ENCODE data around the gene FLT3. TPM values are rescaled to one million over a fixed set of nuclear protein-coding genes. Genes with fewer than 3 reads are reported as not detected.

Gene FLT3
- total RNA-seq, 2 donors from 2014 or later = 0.12 to 0.26 TPM

GRCh38 chr13:27968316-27969081 is 131.9 kb downstream of the FLT3 start:
- Histone ChIP-seq H3K36me3 (no peaks in the 10 kb centered on the region), H3K4me3 (no peak overlapping the region), H3K27me3 (peaks cover 22 to 49% of the 10 kb centered on the region in 2 donors), H3K4me1 (peaks cover 0 to 37% of the 10 kb centered on the region in 2 donors), H3K27ac (no peak overlapping the region), H3K9me3 (no peaks in the 10 kb centered on the region)
- no peak for TF ChIP-seq CTCF (IDR thresholded peaks at IDR 0.05)
- DNase-seq (ENCODE audit: low spot score) = no peak

- Histone ChIP-seq H3K27ac (no peak overlapping the region), H3K9me3 (no peaks in the 10 kb centered on the region), H3K36me3 (no peaks in the 10 kb centered on the region), H3K4me1 (peaks cover 0 to 37% of the 10 kb centered on the region in 2 donors), H3K4me3 (no peak overlapping the region), H3K27me3 (peaks cover 22 to 49% of the 10 kb centered on the region in 2 donors)
- TF ChIP-seq CTCF (IDR thresholded peaks at IDR 0.05) = no peak
- DNase-seq (ENCODE audit: low spot score) = no peak
Observed at GRCh38 chr13:27967736-27968315, 132.6 kb downstream of the FLT3 start.

GRCh38 chr13:27967203-27967735 is 133.1 kb downstream of the FLT3 start:
- Histone ChIP-seq H3K9me3 (no peaks in the 10 kb centered on the region), H3K27ac (no peak overlapping the region), H3K4me3 (no peak overlapping the region), H3K36me3 (no peaks in the 10 kb centered on the region), H3K27me3 (peaks cover 22 to 49% of the 10 kb centered on the region in 2 donors), H3K4me1 (peaks cover 0 to 37% of the 10 kb centered on the region in 2 donors)
- no peak for TF ChIP-seq CTCF (IDR thresholded peaks at IDR 0.05)
- DNase-seq (ENCODE audit: low spot score) = no peak

- H3K27me3 ChIP-seq = peaks cover 22 to 48% of the 10 kb centered on the region in 2 donors
- no peaks in the 10 kb centered on the region for H3K36me3 ChIP-seq
- H3K4me3 ChIP-seq = no peak overlapping the region
- DNase-seq (ENCODE audit: low spot score) = no peak
- peaks cover 0 to 37% of the 10 kb centered on the region in 2 donors for H3K4me1 ChIP-seq
- no peak for TF ChIP-seq CTCF (IDR thresholded peaks at IDR 0.05)
- H3K9me3 ChIP-seq = no peaks in the 10 kb centered on the region
- H3K27ac ChIP-seq = no peak overlapping the region
Observed at GRCh38 chr13:27966641-27967202, 133.7 kb downstream of the FLT3 start.

GRCh38 chr13:27965740-27966640 is 134.4 kb downstream of the FLT3 start:
- no peak for DNase-seq (ENCODE audit: low spot score)
- Histone ChIP-seq H3K4me3 (no peak overlapping the region), H3K4me1 (peaks cover 0 to 42% of the 10 kb centered on the region in 2 donors), H3K36me3 (no peaks in the 10 kb centered on the region), H3K27ac (no peak overlapping the region), H3K9me3 (no peaks in the 10 kb centered on the region), H3K27me3 (peaks cover 22 to 48% of the 10 kb centered on the region in 2 donors)
- no peak for TF ChIP-seq CTCF (IDR thresholded peaks at IDR 0.05)
